Limb (tissue), 2 donors: ENCODE measurements around the gene C6orf47.
A peak's percentile ranks its signal among the peaks of the same experiment; 100 is the strongest.
"Not testable (repeated sequence)": the region's sequence is repeated elsewhere in the genome, so short reads cannot be mapped to it uniquely, and the experiment has no call there.

ENCODE experiments used
- DNase-seq, 2 donors: peaks; one replicate each; pipeline ENCODE4 v3.0.0-alpha.2; 2016; ENCODE audit errors: extremely low spot score in 2 of 2

The C6orf47 gene, protein sequence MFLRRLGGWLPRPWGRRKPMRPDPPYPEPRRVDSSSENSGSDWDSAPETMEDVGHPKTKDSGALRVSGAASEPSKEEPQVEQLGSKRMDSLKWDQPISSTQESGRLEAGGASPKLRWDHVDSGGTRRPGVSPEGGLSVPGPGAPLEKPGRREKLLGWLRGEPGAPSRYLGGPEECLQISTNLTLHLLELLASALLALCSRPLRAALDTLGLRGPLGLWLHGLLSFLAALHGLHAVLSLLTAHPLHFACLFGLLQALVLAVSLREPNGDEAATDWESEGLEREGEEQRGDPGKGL

DNA sequence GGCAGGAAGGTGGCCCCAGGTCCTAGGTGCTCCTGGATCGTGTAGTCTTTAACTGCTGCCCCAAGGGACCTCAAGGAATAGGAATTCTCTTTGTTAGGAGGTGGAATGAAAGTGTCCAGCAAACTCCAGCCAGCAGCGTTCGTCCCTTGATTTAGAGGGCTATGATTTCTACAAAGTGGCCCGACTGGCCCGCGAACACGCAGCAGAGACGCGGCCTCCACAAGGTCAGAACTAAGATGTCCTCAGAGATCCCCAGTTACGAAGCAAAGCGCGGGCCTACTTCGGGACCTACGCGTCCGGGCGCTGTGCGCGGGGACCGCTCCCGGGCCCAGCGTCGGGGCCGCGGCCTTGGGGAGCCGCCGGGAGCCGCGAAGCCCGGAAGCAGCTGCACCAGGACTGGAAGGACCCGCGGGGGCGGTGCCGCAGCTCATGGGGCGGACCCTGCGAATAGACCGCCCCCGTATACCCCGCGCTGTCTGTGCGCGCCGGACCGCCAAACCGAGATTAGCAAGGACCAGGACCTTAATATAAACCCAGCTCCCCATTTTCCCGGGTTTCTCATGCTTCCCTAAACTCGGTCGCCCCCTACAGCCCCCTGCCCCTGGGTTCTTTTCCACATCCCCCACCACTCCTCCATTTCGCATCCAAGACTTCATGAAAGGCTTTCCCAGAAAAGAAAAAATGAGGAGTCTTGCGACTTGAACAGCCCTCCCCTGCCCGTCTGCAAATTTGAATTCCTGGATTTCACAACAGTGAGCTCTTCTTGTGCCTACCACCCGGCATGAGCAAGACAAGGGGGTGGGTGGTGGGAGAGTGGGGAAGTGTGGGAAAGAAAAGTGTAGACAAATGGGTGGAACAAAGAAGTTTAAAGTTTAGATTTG lies at the start of gene C6orf47:
TSS of gene C6orf47 (minus strand) at position 398 of the 881 bp plus-strand sequence. CDS start 831 bp downstream, outside the sequence.
- peak; percentile 89 to 90 for DNase-seq

DNA sequence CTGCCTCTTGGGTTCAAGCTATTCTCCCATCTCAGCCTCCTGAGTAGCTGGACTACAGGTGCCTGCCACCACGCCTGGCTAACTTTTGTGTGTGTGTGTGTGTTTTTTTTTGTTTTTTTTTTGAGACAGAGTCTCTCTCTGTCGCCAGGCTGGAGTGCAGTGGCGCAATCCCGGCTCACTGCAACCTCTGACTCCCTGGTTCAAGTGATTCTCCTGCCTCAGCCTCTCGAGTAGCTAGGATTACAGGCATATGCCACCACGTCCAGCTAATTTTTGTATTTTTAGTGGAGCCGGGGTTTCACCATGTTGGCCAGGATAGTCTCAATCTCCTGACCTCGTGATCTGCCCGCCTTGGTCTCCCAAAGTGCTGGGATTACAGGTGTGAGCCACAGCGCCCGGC lies 48.6 kb upstream of the C6orf47 start:
- not testable (repeated sequence) for DNase-seq

DNA sequence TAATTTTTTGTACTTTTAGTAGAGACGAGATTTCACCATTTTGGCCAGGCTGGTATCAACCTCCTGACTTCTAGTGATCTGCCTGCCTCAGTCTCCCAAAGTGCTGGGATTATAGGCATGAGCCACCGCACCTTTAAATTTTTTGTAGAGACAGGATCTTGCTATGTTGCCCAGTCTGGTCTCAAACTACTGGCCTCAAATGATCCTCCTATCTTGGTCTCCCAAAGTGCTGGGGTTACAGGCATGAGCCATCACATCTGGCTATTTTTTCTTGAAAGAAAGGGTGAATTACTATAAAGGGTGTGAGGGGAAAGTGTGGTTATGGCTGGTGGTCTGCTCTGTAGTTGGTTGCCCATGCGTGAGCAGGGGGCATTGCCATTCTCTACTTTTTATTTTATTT lies 47.6 kb upstream of the C6orf47 start:
- DNase-seq, result no peak

DNA sequence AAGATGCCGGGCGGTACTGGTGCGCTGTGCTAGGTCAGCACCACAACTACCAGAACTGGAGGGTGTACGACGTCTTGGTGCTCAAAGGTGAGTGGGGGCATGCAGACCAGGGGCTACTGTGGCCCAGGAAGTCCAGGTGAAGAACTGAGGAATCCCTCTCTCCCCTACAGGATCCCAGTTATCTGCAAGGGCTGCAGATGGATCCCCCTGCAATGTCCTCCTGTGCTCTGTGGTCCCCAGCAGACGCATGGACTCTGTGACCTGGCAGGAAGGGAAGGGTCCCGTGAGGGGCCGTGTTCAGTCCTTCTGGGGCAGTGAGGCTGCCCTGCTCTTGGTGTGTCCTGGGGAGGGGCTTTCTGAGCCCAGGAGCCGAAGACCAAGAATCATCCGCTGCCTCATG lies 47.1 kb upstream of the C6orf47 start:
- no peak for DNase-seq

DNA sequence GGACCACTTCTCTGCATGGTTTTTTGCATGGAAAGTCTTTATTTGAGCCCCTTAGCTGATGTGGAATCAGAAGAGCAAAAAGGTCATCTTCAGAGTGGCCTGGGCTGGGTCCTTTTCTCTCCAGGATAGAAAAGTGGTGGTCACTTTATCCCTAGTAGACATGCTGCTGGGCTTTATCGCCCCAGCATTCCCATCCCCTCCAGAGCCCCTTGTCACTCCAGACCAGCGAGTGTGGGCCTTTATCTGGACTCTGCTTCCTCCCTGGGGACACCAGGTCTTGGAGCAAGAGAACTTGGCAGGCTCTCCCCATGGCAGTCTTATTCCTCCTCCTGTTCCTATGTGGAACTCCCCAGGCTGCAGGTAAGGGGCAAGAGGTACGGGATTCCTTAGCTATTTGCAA lies 46.0 kb upstream of the C6orf47 start, which contains the start of gene LY6G6F:
TSS of gene LY6G6F (plus strand) at position 268 of the 400 bp plus-strand sequence. CDS start at position 309, 41 bp downstream.
- DNase-seq, result no peak

DNA sequence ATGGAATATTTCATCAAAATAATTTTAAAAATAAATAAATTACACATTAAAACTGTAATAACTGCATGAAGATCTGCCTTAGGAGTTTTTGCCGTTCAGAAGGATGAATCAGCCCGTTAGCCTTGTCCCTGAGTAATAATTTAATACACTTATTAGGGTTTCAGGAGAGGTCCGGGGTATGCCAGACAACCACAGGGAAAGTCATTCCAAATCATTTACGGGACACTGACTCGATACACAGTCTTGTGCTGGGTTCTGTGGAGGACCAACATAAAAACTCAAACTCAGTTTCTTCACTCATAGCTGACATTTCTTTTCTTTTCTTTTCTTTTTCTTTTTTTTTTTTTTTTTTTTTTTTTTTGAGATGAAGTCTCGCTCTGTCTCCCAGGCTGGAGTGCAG lies 45.4 kb upstream of the C6orf47 start:
- DNase-seq, result no peak

DNA sequence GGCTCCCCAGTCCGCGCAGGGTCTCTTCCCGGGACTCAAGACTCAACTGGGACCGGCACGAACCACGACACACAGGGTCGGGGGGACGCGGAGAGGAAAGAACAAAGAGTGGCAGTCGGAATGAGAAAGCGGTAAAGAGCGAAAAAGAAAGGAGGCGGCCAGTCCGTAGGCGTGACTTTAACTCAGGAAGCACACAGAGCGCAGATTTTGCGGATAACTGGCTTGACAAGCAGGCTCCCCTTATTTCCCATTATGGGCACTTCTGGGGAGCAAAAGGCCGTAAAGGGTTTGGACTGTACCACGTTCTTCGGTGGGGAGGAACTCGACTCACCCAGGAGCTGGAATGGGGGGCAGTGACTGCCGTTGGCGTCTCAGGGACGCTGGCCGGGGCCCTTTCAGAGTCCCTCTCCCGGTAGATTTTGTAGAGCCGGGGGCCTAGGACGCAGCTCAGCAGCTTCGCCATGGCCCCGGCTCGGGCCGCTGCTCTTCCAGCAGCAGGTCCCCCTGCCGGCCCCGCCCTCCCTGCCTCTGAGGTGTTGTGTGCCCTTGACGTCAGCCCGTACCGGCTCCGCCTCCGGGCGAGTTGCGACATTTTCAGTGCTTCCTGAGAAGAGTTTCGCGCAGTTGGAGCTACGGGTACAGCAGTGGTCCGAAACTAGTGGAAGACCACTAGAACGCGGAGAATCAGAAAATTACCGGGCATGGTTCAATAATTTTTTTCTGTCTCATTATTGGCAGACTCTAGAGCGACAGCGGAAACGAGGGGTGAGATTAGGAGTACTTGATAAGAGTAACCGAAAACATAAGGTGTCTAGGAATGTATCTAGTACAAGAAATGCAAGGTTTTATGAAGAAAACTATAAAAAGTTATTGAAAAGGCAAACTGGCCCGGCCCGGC lies 42.5 kb upstream of the C6orf47 start, which contains the start of gene ABHD16A:
TSS of gene ABHD16A (minus strand) at position 506 of the 898 bp plus-strand sequence. CDS start at position 463, 43 bp downstream.
- DNase-seq, result peak; percentile 99

DNA sequence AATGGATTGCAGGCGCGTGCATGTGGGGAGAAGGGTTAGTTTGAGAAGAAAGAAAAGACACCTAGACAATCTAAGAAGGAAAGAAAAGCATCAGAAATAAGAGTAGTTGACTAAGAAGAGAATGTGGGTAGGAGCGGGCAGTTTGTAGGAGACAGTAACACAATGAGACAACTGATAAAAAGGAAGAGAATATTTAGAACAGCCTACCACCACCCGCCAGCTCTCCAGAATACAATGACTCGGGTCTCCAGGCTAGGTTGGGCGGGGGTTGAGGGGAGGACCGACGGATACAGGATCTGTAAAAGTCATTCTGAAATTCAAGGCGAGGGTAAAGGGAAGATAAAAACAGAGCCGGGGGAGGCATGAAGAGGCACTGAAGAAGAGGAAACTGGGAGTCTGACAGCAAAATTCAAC lies 41.8 kb upstream of the C6orf47 start:
- no peak for DNase-seq

DNA sequence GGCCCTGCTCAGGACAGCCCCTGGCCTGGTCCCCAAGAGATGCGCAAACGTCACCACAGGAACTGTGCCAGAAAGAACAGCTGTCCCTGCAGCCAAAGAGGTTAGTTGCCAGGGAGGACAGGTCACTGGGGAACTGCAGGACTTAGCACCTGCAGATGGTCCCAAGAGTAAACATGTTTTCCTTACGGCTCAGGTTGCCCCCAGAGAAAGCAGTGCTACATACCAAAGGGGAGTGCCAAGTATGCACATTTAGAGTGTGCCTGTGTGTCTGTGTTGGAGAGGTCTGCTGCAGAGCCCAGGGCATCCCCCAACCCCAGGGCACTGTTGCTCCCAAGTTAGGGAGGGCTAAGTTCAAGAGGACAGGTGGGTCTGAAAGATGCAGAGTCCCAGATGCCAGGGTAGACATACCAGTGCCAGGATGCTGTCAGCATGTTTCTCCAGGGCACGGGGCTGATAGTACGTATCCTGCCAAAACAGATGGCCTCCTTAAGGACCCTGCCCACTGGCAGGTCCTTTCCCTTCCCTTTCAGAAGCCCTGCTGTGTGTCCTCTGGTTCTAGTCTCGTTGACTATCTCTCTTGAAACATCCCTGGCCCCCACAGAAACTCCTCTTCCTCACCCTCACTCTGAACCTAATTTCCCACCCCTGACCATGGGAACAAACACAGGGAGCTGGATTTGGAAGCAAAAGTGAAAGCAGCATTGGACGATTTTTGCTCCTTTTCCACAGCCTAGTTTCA lies 41.3 kb upstream of the C6orf47 start:
- no peak for DNase-seq

DNA sequence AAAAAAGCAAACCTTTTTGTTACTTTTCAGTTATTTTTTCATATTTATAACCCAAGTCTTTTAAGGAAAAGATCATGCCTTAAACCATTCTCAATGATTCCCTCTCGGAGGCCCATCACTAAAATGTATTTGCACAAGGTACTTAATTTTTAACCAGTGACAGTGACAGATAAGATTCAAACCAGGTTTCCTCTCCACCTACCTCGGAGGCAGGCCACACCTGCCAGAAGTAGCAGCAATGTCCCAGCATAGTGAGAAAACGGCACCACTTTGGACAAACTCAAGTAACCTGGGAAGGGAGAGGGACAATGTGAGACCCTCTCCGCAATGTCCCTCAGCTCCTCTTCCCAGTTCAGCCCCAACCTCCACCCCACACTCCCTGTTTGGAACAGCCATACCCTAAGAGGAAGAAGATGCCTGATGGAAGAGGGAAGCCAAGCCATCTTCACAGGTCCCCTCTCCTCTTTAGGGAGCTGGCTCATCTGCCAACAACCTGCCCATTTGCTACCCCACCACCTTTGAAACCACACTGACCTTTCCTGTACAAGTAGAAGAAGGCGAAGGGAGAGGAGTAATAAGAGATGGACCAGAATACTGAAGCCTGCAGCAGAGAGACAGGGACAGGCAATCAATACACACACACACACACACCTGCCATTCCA lies 40.3 kb upstream of the C6orf47 start:
- DNase-seq, result no peak

DNA sequence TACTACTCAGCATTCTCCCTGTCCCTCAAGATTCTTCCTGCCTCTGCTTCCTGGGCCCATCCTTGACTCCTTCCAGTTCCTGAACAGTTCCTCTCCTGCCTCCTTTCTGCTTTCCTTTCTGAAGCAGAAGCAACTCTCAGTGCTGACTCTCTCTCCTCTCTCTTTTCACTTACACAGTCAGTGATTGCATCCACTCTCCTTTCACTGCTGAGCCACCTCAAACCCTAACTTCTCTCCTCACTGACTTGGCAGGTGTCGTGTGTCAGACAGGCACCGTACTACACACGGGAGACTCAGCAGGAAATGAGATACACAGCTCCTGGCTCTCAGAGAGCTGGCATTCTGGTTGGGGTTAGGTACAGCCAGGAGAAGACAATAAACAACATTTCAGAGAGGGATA lies 37.0 kb upstream of the C6orf47 start:
- no peak for DNase-seq

DNA sequence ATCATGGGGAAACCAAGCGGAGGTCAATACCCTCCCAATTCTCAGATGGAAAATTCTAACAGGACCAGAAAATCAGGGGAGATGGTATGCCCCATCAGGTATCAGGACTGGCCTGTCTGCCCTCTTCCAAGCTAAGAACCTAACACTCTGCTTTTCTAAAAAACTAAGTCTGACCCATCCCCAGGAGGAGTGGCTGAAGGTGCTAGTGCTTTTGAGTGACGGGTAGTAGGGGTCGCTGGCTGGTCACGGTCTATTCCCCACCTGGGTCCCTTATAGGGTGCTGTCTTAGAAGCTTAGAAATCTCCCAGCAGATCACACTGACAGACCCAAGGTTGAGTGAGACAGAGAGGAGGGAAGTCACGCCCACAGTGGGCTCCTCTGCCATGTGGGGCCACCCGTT lies 33.0 kb upstream of the C6orf47 start:
- DNase-seq, result no peak

DNA sequence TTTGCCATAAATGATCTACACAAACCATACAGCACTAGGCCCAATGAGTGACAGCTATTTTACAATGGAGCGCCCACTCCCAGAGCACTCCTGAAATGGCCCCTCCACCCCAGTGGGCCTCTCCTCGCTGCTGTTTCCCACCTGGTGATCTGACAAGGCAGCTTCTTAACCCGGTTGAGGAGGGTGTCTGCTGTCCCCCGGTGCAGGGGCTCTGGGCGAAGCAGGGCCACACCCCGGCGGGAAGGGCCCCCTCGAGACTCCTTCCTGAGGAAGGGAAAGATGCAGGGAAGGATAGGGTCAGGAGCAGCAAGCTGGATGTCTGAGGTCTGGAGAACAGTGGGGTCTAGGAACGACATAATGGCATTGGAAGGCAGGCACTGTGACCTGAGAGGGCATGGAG lies 32.3 kb upstream of the C6orf47 start:
- no peak for DNase-seq

DNA sequence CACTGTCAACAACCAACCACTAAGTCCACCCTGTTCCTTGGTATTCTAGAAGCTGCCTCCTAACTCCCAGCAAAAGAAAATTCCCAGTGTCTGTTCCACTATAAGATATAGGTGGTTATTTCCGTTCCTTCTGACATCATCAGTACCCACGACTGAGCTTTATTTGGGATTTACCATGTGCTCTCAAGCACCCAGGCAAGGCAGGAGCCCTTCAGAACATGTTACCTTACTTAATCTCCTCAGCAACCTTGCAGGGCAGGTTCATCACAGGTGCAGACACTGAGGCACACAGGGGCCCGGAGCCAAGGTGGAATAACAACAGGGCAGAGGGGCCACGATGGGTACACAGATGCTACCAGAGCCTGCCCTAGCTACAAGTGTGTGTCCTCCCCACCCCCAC lies 31.8 kb upstream of the C6orf47 start:
- DNase-seq, result no peak

DNA sequence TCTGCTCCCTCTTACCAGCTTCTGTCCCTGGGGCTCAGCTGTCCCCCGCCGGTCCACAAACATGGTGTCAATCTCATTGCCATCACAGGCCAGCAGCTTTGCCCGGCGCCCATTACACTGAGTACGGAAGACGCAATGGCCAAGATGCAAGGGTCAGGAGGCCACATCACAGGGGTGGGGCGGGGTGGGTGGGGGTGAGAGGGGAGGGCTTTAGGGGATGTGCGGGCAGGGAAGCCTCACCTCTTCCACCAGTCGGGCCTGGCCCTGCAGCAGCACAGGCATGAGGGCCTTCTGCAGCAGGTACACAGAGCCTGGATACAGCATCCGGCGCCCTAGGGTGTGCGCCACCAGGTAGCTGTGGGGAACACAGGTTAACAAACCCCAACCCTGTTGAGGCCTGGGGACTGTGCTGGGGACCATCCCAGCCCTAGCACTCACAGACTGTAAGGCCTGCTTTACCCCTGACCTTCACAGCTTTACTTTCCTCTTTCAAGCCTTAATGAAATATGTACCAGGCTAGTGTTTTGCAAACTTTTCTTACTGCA lies 31.1 kb upstream of the C6orf47 start:
- no peak for DNase-seq

DNA sequence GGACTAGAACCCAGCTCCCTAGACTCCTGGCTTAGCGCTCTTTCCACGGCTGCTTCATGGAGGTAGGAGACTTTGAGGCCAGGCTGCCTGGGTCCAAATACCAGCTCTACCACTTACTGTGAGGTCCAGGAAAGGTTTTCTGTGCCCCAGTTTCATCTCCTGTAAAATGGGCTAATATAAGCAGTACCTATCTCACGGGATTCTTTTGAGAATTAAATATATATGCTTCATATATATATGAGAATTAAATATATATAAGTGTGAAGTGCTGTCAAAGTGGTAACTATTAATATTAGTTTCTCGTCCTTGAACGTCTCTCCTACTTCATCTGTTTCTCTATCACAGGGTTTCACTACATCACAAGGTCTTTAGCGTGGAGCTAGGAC lies 30.5 kb upstream of the C6orf47 start:
- DNase-seq, result no peak

DNA sequence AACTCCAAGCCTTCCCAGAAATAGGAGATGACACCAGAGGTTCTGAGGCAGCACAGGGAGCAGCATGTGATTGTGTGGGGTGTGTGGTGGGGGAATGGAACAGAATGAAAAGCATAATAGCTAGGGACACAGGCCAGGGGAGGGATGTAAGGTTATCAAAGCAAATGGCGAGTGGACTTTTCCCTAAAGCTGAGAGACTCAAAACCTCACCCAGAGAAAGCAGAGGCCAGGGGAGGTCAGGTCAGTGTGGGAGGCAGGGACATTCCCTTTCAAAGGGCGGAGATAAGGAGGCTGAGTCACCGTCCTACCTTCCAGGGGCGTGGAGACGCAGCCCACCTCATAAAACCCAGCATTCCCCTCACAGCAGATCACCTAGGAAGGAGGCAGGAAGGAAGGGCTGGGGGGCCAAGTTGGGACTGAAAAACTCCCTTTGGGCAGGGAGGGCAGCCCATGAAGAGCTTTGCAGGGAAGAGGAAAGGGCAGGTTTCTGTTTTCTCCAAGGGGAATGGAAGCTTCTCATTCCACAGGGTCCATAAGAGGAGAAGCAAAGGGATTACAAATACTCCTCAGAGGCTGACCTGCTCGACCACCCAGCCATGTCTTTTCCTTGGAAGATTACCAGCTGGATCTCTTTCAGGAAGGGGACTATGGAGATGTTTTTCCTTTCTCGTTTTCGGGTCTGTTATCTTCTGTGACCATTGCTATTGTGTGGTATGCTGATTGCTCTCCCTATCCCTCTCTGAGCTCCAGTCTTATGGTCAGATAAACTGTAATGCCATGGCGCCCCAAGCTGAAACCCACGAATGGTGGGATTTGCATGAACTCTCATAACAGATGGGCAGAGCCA lies 29.9 kb upstream of the C6orf47 start:
- no peak for DNase-seq

DNA sequence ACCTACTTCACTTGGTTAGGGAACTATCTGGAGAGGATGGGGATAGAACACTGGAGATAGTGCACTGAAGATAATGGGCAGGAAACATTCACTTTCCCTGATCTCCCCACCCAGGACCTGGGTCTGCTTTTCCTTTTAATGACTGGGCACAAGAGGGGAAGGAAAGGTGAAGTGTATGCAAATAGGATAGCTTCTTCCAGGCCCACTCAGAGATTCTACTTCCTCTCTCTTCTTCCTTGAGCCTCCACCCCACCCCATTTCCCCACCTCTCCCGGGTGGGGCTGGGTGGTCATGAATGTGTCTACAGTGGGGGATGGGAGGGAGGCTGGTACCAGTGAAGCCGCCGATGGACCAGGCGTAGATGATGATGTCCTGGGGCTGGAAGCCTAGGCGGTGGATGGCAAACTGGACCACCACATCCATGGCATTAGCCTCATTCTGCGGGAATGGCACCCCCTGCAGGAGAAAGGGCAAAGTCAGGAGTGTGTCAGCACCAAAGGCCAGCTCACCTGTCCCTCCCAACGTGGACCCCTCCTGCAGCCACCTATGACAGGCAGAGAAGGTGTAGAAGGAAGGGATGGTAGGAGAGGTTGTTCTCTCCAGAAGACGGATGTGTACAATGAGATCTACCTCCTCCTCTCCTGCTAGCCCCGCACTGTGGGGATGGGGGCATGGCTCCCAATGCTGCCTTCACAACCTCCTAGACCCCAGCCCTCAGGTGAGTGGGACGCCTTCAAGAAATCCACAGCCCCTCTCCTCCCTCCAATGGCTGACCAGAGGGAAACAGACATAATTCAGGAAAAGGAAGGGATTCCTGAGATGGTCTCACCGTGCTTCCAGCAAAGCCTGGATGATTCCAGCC lies 28.9 kb upstream of the C6orf47 start:
- no peak for DNase-seq
